Measurements from ENCODE around the gene VPS41.

Gene VPS41

DNA sequence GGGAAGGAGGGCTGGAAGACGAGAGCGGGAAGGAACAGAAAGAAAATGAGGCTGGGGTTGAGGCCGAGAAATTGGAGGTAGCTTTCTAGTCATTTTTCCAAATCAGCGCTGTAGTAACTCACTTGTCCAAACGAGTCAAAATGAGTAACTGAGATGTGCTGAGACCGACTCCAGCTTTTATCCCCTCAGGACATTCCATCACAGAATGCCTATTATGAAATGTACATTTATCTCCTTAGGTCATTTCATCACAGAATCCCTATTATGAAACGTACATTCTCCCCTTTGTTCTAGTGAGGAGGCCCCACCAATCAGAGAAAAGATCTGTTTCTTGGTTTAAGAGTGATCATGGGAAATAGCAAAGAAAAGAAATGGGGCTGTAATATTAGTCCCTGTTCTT, 222.1 kb downstream of the VPS41 start:
- no peak for DNase-seq (ENCODE audit: low spot score)
- TF ChIP-seq, protein P1, sequence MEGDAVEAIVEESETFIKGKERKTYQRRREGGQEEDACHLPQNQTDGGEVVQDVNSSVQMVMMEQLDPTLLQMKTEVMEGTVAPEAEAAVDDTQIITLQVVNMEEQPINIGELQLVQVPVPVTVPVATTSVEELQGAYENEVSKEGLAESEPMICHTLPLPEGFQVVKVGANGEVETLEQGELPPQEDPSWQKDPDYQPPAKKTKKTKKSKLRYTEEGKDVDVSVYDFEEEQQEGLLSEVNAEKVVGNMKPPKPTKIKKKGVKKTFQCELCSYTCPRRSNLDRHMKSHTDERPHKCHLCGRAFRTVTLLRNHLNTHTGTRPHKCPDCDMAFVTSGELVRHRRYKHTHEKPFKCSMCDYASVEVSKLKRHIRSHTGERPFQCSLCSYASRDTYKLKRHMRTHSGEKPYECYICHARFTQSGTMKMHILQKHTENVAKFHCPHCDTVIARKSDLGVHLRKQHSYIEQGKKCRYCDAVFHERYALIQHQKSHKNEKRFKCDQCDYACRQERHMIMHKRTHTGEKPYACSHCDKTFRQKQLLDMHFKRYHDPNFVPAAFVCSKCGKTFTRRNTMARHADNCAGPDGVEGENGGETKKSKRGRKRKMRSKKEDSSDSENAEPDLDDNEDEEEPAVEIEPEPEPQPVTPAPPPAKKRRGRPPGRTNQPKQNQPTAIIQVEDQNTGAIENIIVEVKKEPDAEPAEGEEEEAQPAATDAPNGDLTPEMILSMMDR (IDR thresholded peaks at IDR 0.05; ENCODE audit: extremely low read depth, missing control alignments): no peak

DNA sequence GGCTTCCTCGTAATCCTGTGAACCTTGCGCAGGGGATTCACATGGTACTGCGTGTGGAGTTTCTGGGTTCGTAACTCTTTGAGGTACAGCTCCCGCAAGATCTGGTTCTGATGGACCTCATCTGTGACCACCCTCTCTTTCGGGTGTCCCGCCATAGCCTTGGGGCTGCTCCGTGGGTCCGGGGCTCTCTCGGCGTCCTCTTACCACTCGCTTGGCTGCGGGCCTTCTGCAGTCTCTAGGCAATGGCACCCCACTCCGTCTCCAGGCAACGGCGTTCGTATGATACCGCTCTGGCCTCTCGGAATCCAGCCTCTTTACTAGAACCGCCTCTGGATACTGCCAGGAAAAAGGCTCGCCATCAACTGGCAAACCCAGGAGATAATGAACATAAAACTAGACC, 223.1 kb downstream of the VPS41 start:
- TF ChIP-seq, protein P1 (IDR thresholded peaks at IDR 0.05; ENCODE audit: extremely low read depth, missing control alignments): no peak
- DNase-seq (ENCODE audit: low spot score): no peak

DNA sequence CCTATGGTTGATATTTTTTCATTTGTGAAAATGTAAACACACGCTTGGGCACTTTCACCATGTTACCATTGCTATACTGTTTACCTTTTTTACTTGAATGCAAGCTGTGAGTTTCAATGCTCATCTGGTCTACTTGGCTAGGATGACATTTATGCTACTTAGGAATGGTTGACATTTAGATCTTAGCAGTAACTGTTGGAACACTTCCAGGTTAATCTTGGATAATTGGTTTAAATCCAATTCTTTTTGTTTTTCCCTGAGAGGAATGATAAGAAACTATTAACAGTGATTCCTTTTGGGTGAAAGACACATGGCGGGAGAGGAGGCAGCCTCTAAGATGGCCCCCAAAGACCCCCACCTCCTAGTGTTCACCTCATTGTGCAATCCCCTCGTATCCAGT, 226.4 kb downstream of the VPS41 start:
- no peak for DNase-seq (ENCODE audit: low spot score)
- TF ChIP-seq, protein P1 (IDR thresholded peaks at IDR 0.05; ENCODE audit: extremely low read depth, missing control alignments): no peak

DNA sequence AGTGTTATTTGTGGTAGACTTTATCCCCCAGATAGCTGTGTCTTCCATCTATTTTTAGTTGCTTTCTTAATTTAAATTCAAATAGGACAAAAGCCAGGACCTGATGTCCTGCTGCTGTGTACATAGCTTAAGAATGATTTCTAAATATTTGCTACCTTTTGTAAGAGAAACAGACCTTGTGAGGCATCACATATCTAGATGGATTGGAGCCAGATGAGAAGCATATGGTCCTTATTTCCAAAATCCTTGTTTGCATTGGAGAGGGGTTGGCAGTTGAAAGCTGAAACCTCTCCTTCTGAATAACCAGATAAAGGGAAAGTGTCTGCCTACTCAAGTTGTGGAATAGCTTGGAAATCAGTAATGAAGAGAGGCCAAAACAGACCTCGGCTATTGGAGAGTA, 227.1 kb downstream of the VPS41 start:
- TF ChIP-seq, protein P1 (IDR thresholded peaks at IDR 0.05; ENCODE audit: extremely low read depth, missing control alignments): no peak
- DNase-seq (ENCODE audit: low spot score): no peak

DNA sequence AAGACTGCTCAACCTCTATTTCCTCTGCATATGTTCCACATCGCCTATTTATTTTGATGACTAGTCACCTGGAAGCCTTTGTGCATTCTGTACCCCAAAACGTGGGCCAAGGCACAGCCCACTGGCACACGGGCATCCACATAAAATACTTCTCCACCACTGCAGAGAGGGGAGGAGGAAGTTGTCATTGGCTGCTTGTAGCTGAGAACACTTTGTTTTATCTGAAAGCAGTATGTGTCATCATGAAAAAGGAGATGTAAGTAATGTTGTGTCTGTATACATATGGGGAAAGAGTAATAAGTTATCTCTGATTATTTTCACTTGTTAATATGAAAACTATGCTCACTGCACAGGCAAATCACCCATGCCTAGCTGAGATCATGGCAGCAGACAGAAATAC, 229.6 kb downstream of the VPS41 start:
- TF ChIP-seq, protein P1 (IDR thresholded peaks at IDR 0.05; ENCODE audit: extremely low read depth, missing control alignments): no peak

DNA sequence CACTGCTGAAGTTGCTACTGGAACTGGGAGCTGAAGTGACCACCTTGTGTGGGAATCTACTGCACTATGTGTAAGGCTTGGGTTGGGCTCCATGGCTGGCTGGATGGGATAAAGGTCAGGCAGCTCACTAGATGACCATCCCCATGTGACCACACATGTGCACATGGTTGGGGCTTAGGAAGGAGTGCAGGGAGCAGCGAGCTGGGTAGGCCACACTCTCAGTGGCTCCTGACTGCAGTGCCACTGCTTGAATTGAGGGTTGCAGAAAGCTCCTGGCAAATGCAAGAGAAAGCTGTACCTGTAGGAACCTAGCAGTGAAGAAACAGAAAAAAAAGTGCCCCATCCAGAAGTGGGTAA, 230.3 kb downstream of the VPS41 start:
- TF ChIP-seq, protein P1 (IDR thresholded peaks at IDR 0.05; ENCODE audit: extremely low read depth, missing control alignments): no peak
- DNase-seq (ENCODE audit: low spot score): no peak

More for the DNA sequence above, 229.6 kb downstream of the VPS41 start:
- no peak for DNase-seq (ENCODE audit: low spot score)

DNA sequence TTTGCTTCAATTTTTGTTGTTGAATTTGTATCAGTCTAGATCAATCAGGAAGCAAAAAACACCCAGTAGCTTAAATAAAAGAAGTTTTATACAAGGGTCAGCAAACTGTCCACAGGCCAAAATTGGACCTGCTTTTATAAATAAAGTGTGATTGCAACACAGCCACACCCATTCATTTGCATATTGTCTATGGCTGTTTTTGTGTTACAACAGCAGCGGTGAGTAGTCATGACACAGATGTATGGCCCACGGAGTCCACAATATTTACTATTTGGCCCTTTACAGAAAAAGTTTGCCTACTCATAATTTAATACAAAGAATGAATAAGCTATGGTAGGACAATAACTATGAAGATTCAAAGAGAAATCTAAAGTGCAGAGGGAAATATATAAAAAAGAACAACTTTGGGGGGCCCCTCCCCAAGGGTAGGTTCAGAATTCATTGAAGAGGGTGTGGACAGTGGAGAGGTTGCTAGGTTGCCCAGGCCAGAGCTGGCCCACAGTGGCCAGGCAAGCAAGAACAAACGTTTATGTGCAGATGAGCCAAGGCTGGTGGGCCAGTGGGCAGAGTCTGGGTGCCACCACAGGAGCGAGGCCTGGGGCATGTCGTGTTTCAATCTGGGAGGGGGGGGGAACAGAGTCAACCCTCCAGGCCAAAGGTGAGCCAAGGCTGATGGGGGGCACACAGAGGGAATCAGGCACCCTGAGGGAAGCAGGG, 230.9 kb downstream of the VPS41 start:
- DNase-seq (ENCODE audit: low spot score): no peak
- TF ChIP-seq, protein P1 (IDR thresholded peaks at IDR 0.05; ENCODE audit: extremely low read depth, missing control alignments): no peak
